GM19035 (cell line): Measurements from ENCODE around the gene ELL.

Experiments
- ATAC-seq: cut with Tn5 transposase; IDR thresholded peaks from one replicate; pipeline ENCODE4 v1.9.1; 2021; ENCODE audit not compliant: unreplicated experiment

Gene ELL

DNA sequence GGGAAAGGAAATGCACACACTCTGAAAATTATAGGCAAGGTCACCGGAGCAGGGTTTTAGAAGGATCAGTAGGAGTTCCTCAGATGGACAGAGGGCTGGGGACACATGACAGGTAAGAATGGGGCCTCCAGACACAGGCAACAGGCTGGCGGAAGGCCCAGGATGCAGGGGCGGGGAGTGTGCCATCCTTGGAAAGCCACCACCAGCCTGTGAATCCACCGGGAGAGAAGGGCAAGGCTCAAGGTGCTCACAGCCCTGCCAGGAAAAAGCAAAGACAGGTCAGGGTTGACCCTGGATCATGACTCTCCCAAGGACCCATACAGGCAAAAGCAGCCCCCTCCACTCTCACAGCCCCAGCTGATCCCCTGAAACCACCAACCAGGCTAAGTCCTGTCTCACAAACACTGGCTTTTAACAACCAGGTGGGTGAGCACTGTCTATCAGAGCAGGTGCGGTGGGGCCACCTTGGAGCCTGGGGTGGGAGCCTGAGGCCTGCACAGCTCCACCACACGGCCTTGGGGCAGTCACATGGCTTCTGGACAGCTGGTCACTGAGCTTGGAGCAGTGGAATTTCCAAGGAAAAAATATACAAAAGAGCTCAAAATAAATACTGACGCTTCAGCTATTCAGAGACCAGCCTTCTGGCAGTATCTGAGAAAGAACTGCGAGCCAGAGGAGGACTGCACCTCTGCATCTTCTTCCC lies 48.7 kb downstream of the ELL start:
- ATAC-seq: no peak

DNA sequence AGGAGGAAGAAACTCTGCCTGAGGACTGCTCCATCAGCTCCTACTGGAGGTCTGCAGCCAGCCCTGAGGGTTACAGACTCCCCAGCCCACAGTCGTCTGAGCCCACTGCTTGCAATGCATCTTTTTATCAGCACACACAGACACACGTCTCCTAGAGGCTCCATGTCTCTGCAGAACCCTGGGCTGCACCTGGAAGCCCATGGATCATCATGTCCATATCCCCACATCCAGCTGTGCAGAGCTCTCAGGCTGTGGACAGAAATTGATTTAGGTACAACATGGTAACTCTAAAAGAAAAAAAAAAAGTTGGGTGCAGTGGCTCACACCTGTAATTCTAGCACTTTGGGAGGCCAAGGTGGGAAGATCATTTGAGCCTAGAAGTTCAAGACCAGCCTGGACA lies 51.1 kb downstream of the ELL start:
- no peak for ATAC-seq

DNA sequence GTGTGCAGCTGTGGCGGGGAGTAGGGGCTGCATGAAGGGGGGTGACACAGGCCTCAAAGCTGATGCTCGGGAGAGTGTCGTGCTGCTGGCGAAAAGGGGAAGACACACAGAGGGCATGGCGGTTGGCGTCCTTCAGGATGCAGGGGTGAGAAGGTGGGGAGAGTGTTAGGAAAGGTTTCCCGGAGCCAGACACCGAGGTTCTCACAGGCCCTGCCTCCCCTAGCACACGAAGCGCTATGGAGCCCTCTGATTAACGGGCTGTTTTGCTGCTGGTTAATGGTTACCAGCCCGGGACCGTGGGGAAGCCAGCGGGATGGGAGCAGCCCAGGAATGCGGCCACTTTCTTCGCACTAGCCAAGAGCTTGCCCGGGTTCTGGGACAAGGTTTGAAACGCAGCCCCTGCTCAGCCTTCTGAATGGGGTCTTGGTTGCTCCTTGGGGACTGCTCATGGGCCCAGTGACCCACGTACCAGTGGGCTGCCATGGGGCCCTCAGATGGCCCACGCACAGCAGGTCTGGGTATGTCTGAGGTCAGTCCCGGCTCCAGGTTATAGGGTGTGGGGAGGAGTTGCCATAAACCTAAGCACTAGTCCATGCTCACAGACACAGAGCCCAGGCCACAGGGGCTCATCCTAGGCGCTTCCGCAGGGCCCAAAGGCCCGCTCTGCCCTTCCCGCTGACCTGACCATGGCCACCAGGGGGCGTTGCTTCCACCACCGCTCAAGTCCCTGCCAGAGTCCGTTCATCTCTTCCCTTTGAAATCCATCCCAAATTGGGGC lies 52.6 kb downstream of the ELL start:
- ATAC-seq: no peak

DNA sequence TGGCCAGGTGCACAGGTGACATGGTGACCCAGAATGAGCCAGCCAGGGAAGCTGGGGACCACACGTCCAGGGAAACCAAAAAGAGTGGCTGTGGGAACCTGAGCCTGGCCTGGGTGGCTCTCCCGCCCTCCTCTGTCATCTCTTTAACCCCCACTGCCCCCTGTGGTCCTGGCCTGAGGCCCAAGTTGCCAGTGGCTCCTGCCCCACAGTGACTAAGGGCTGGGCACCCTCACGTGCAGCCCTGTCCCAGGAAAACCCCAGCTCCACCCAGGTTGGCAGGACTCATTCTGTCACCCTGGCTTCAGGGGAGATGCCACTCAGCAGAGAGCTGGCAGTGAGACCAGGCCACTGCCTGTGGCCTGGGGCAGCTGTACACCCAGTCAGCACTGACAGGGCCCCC lies 53.4 kb downstream of the ELL start:
- no peak for ATAC-seq

DNA sequence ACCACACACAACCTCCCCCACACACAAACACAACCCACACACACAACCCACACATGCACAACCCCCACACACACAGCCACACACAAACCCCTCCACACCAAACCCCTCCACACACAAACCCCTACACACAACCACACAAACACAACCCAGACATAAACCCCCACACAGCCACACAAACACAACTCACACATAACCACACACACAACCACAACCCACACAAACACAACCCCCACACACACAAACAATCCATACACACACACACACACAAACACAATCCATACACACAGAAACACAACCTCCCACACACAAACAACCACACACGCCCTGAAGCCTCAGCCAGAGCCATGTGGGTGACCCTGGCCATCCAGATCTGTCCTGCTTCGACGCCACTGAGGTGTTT lies 53.9 kb downstream of the ELL start:
- no peak for ATAC-seq

DNA sequence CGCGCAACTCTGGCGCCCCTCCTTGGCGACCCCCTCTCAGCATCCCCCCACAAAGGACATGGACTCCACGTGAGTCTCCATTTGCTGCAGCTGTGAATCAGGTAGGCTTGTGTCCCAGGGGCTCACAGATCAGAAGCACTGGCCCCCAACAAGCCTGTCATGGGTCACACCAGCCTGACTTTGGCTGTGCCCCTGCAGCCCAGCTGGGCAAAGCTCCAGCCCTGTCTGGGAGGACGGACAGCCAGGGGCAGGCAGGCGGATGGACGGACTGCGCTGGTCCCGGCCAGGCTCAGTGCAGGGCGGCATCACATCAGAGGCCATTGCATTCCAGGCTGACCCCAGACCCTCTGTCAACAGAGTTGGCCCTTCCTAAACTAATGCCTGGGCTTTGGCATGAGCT lies 55.5 kb downstream of the ELL start:
- ATAC-seq: no peak

DNA sequence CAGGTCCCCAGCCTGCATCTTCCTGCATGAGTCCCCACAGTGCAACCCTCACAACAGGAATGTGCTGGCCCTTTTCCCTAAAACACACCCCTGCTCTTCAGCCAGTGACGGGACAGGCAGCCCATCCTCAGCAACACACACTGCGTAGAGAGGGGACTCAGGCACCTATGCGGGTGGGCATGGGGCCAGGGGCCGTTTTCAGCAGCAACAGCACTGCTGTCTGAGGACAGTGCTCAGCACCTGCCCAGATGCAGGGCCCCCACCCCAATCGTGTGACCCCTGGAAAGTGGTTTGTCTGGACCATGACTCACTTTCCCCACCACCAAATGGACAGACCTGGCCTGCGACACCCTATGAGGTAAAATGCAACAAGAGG lies 55.9 kb downstream of the ELL start:
- no peak for ATAC-seq

DNA sequence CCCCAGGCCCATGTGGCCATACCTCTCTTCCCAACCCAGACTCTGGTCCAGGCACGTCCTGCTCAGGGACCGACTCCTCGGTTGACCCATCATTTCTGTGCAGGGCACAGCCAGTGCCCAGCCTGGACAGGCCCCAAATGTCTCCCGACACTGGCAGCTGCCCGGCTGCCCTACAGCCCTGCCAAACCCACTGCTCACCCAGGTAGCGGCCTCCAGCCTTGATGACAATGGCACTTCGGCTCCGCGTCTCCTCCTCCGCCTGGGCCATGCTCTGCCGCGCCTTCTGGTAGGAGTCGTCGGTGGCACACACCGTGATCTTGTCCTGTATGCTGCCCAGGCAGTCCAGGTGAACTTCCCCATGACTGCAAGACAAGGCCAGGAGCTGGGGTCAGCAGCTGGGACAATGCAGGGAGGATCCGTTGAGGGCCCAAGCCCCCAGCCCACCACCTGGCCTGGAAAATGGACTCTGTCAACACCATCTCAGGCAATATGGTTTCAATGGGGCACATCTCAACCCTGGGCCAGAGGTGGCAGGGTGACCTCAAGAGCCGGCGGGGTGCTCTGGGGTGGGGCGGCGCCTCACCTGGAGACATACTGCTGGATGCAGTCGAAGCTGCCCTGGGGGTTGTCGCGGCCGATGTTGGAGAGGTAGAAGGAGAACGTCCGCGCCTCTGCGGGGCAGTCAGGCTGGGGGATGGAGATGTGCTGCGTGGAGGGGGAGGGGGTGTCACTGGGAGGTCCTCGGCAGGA lies 56.5 kb downstream of the ELL start:
- no peak for ATAC-seq

DNA sequence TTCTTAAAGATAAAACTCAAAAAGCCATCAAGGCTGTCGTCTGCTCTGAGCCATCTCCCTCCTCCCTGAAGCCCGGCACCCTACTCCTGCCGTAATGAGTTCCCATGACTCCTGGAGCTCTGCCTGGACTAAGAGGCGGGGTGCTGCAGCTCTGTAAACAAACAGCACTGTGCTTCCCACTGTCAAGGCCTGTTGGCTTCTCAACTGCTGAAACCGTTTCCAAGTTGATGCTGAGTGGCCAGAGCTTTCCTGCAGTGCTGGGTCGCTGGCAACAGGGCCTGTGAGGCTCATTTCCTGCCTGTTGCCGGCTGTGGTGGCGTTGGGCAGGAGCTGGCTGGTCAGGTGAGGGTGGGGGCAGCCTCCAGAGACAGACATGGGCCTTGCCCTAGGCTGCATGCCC lies 57.2 kb downstream of the ELL start:
- no peak for ATAC-seq

DNA sequence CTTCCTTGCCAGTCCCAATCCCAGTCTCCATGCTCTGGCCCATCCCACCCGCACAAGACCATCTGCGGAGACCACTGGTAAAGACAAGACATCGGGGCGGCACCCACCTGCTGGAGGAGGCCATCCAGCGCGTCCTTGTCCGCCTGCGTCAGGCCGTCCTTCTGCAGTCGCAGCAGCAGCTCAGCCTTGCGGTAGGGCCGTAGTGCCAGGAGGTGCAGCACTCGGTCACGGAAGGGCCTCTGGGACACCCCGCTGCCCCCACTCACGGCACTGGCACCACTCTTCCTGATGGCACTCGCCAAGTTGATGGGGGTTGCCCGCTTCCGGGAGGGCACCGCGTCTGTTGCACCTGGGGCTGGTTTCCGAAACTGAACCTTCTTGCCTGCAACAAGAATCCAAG lies 60.4 kb downstream of the ELL start:
- no peak for ATAC-seq

DNA sequence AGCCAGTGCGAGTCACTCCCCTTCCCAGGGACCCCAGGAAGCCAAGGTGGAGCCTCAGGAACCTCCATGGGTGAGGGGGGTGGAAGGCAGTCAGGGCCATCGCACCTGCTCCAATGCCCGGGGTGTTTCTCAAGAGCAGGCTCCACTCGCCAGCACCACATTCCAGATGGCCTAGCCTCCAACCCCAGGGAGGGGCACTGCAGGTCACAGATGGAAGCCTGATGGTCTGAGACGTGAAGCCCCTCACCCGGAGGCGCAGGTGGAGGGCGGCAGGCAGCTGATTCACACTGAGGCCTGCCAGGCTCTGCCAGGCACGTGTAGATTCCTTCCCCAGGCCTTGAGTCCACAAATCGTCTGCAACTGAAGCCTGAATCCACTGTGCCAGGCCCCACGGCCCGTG lies 61.0 kb downstream of the ELL start:
- no peak for ATAC-seq

DNA sequence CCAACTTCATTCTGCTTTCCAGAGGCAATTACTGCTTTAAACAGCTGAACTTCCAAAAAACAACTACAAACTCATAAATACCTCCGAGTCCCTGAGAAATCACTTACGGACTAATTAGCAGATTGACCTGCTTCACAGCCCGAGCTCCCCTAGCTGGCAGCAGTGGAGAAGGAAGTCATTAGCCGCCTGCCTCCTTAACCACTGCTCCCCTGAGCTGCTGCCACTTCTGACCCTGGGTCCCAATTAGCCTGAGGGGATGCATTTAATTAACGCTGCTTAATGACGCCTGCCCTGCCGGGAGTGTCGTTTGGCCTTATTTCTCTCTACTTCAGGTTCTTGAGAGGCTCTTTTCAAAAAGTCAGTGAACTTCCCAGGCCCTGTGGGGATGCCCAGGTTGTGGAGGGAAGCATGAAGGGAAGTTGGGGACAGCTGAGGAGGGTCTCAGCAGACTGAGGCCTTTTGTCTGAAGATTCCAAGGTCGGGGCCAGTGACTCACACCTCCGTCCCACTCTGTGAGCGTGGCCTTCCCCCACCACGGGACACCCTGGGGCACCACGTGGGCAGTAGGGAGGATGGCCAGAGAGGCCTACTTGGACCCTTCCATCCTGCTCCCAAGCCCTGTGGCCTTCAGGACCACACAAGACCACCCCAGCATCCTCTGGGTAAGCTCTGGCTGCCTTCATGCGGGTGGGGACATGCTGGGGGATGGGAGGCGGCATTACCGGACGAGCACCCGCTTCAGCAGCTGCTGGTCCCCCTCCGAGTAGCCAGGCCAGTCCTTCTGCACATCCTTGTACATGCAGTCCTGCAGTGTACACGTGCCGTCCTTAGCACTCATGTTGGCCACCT lies 64.2 kb downstream of the ELL start:
- no peak for ATAC-seq

DNA sequence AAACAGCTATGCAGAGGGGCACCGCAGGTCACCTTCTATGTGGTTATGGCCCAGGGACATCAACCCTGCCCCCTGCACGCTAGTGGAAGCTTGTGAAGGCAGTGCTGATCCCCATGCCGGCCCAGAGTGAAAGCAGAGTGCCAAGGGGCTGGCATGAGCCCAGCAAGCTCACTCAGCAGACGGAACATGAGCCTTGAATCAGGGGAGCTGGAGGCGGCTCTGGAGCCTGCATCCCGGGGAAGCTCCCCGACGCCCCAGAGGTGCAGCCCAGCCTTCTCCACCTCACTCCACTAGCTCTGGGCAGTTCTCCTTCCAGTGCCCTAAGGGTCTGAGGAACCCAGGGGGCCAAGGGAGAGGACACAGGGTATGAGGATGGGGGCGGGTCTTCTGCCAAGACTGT lies 64.9 kb downstream of the ELL start:
- no peak for ATAC-seq

DNA sequence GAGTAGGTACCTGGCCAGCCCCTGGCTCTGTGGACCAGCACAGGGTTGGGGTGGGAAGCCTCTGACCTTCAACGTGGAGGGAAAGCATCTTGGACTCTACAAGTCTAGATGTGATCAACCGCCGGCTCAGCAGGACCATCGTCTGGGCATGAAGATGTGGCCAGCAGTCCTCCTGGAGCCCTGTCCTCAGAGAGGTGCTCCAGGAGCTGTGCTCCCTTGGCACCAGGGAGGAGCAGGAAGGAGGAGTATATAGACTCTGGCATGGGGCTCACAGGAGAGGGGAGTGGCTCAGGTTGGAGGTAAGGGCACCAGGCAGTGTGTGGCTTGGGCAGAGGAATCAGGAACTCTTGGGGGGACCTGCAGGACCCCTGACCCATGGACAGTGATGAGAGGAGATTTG lies 65.6 kb downstream of the ELL start:
- ATAC-seq: no peak

DNA sequence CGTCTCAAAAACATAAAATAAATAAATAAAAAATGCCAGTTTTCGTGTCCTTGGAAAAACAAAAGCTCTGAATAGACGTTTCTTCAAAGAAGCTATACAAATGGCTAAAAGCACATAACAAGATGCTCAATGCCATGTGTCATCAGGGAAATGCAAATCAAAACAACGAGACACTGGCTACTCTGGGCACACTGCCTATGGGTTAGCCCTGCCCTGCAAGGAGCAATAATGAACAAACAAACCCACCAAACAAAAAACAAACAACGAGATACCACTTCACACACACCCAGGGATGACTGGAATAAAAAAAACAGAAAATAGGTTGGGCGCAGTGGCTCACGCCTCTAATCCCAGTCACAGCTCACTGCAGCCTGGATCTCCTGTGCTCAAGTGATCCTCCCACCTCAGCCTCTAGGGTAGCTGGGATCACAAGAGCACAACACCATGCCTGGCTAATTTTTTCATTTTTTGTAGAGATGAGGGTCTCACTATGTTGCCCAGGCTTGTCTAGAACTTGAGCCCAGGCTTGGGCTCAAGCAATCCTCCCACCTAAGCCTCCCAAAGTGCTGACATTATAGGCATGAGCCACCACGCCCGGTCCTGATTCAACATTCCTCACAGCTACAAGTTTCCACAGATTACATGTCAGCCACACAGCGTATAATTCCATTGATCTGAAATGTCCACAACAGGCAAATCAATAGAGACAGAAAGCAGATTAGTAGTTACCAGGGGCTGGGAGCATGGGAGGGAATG lies 68.4 kb downstream of the ELL start:
- ATAC-seq: no peak

DNA sequence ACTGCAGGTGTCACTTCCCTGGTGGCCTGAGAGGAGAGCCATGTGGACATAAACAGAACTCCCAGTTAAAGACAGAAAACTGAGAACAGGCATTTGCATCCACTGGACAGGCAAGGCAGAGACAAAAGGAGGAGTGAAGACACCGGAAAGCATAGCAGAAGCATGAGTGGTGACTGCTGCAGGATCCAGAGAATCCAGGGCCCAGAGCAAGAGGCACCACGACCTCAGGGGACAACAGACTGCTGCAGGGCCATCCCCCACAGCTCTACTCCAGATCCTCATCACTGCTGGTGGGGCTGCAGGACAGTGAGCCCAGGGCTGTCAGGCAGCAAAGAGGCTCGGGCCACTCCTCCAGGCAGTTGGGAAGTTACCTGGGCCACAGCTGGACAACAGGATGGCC lies 69.5 kb downstream of the ELL start:
- ATAC-seq: no peak

DNA sequence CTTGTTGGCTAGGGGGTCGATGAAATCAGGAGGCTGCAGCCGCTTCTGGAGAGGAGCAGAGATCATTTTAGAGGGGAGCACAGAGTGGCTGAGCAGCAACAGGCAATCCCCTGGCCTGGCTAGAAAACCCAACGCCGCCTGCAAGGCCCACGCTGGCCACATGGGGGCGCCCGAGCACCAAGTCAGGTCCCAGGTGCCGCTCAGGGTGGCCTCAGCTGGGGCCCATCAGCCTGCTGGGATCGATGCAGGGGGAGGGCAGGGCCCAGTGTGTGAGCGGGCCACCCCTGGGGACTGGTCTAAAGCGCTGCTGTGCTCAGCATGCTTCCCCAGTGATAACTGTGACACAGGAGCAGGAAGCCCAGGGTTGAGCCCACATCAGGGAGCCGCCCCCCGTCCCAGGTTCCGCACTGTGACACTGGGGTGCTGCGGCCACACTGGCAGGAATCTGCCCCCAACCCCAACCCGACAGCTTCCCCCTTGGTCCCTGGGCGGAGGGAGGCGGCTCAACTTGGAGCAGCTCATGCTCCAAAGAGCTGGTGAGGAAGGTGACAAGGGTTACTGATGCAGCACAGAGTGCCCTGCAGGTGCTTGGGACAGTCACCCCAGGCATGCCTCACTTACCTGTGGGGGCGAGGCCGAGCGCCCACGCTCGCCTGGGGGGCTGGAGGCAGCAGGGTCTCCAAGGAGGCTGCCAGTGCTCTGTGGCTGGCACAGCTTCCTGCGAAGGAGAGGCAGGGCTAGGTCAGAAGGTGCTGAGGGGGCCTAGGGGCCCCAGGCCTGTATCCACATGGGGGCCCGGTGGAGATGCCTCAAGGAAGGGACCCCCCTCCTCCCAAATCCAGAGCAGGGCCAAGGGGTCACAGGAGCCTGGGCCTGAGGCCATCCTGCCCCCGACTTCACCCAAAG lies 70.7 kb downstream of the ELL start:
- ATAC-seq: peak; percentile 53

DNA sequence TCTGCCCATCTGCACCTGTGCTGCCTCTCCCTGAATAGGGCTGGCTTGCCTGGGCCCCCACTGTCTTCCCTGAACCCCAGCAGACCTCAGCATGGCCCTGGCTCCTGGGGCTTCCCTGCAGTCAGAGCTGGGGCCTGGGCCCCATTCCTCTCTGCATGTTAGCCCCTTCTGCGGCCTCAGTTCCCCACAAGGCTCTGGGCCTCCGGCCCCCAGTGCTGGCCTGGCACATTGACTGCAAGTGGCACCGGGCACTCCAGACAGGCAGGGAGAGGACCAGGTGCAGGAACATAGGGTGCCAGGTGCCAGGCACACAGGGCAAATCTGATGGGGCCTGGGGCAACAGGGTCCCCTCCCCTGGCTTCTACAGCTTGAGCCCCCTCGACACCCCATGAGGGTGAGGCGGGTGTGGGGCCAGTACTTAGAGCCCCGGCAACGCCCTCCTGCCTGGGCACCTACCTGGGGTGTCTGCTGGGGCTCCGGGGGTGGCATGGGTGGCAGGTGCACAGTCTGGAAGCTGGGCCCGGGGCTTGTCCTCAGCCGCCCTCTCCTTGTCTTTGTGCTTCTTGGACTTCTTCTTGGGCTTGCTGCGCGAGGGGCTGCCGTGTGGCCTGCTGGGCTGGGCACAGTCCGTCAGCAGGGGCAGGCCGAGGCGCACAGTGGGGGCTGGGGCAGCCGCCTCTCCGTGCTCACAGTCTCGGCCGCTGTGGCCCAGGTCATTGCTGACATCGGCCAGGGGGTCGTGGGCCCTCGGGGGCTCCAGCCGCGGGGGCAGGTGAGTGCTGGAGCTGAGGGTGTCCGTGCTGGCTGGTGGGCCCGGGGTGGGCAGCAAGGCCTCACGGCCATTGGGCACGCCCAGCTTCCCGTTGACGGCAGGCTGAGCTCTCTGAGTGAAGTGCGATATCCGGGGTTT lies 71.6 kb downstream of the ELL start:
- no peak for ATAC-seq
